Stimulated activated CD8-positive, alpha-beta memory T cell treated with anti-CD3 and anti-CD28 coated beads, Interleukin-4, amount 100 ng/mL, for 4 hours (primary cell): ENCODE measurements around the gene RPL36AL.

Experiments
- DNase-seq, 2 donors: peaks; one replicate each; pipeline ENCODE4 v3.0.0-alpha.2; 2020; ENCODE audit warnings: low read depth in 2 of 2, low spot score in 1 of 2

The RPL36AL gene

GRCh38 chr14:49581209-49582112 lies 39.0 kb downstream of the RPL36AL start:
- no peak for DNase-seq

DNA sequence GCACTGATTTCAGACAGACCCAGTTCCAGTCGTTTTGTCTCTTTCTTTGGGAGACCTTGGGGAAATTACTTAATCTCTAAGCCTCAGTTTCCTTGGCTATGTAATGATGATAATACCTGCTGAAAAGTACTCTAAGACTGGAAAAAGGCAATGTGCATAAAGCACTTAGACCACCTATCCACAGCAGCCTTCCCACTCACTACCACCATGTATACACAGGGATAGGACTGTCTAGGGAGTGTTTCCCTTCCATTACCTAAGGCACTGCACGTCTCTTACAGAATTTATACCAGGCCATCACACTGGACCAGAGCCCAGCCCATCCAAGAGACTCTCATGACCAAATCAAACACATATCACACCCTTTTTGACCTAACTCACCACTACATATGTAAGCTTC lies 40.6 kb downstream of the RPL36AL start:
- no peak for DNase-seq

DNA sequence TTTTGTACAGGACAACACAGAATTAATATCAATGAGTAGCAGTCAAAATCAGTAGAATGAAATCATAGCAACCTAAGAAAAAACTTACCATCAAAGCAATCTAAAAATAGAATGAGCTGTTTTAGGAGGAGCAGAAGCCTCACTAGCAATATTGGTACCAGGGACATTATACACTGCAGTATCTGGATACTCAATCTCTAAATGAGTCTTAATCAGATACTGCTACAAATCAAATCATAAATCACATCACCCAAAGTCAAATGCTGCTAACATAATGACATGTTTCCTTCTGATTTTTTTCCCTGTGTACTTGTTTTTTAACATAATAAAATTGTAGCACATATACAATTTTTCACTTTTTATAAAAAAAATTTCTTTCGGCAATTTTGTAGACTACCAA lies 42.3 kb downstream of the RPL36AL start:
- no peak for DNase-seq

DNA sequence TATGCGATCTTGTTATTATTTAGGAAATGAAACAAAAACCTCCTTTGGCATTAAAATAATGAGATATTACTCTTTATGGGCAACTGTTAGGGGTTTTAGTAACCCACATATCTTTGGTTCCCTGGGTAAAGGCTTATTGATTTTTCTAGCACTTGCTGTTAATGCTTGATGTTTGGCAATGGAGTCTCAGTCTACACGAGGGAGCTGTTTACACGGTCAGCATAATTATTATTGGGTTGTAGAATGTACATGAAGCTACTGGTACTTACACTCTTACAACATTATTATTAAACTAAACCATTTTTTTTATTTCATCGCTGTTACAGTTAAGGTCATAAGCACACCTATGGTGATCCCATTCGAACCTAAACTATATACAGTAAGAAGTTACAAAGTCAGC lies 46.4 kb downstream of the RPL36AL start:
- DNase-seq = no peak

DNA sequence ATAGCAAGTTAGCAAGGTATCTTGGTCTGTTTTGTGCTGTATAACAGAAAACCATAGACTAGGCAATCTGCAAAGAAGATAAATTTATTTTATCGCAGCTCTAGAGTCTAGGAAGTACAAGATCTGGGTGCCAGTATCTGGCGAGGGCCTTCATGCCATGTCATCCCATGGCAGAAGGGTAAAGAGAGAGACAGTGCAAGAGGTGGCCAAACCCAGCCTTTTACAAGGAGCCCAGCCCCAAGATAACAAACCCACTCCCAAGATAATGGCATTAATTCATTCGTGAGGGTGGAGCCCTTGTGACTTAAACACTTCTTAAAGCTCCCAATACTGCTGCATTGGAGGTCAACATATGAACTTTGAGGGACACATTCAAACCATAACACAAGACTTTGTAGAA lies 51.1 kb downstream of the RPL36AL start:
- DNase-seq = no peak
